ENCODE data around the gene CBX7.

Gene CBX7

GRCh38 chr22:39122772-39123470 is 29.6 kb downstream of the CBX7 start:
- no peak for DNase-seq

GRCh38 chr22:39120983-39121382 is 31.5 kb downstream of the CBX7 start:
- DNase-seq = no peak

- peak; percentile 84 for DNase-seq
Measured at GRCh38 chr22:39117585-39118191, 34.8 kb downstream of the CBX7 start.

GRCh38 chr22:39115977-39116621 is 36.4 kb downstream of the CBX7 start:
- DNase-seq = no peak

- no peak for DNase-seq
Measured at GRCh38 chr22:39115570-39115969, 36.9 kb downstream of the CBX7 start.

- no peak for DNase-seq
Measured at GRCh38 chr22:39114112-39114511, 38.4 kb downstream of the CBX7 start.

GRCh38 chr22:39110631-39111561 is 41.6 kb downstream of the CBX7 start:
- DNase-seq = no peak

GRCh38 chr22:39109361-39109760 is 43.1 kb downstream of the CBX7 start:
- DNase-seq = no peak

- no peak for DNase-seq
Measured at GRCh38 chr22:39108487-39108886, 44.0 kb downstream of the CBX7 start.

- no peak for DNase-seq
Measured at GRCh38 chr22:39106326-39106725, 46.2 kb downstream of the CBX7 start.

- no peak for DNase-seq
Measured at GRCh38 chr22:39103431-39103830, 49.0 kb downstream of the CBX7 start.

GRCh38 chr22:39101226-39101625 is 51.3 kb downstream of the CBX7 start:
- no peak for DNase-seq

GRCh38 chr22:39098576-39098975 is 53.9 kb downstream of the CBX7 start:
- DNase-seq = no peak

GRCh38 chr22:39098026-39098425 is 54.5 kb downstream of the CBX7 start:
- DNase-seq = no peak

- no peak for DNase-seq
Measured at GRCh38 chr22:39097098-39098020, 55.1 kb downstream of the CBX7 start, which contains the start of gene APOBEC3H. TSS of gene APOBEC3H (plus strand) at chr22:39097244. CDS start at chr22:39100279, 3,035 bp downstream.

- no peak for DNase-seq
Measured at GRCh38 chr22:39095971-39096370, 56.5 kb downstream of the CBX7 start.

- DNase-seq = no peak
Measured at GRCh38 chr22:39094717-39095389, 57.6 kb downstream of the CBX7 start.

GRCh38 chr22:39092111-39092862 is 60.2 kb downstream of the CBX7 start:
- DNase-seq = peak; percentile 29

- DNase-seq = peak; percentile 39
Measured at GRCh38 chr22:39091126-39092081, 61.1 kb downstream of the CBX7 start.

All from stimulated activated naive CD4-positive, alpha-beta T cell treated with Interleukin-2 at 50 U/mL for 16 hours (primary cell).